ELF-1 (cell line): ENCODE measurements around the gene TRABD2B.
A peak's percentile ranks its signal among the peaks of the same experiment; 100 is the strongest.

ENCODE experiments used
- DNase-seq: peaks from one replicate; pipeline ENCODE4 v3.0.0-alpha.2; 2016; ENCODE audit warnings: low read depth, low spot score

Gene TRABD2B

DNA sequence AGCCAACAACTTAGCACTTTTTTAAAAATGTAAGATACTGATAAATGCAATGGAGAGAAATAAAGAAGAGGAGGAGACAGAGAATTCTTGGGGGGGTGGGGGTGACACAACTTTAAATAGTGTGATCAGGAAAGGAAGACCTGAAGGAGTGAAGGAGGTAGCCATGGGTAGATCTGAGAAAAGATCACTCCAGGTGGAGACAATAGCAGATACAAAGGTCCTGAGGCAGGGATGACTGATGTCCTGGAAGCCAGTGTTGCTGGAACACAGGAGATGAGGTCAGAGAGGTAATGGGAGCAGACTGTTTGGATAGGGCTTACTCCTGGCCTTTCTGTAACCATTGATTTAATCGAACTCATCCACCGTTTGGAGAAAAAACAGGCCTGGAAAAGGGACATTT lies 24.6 kb upstream of the TRABD2B start:
- no peak for DNase-seq

DNA sequence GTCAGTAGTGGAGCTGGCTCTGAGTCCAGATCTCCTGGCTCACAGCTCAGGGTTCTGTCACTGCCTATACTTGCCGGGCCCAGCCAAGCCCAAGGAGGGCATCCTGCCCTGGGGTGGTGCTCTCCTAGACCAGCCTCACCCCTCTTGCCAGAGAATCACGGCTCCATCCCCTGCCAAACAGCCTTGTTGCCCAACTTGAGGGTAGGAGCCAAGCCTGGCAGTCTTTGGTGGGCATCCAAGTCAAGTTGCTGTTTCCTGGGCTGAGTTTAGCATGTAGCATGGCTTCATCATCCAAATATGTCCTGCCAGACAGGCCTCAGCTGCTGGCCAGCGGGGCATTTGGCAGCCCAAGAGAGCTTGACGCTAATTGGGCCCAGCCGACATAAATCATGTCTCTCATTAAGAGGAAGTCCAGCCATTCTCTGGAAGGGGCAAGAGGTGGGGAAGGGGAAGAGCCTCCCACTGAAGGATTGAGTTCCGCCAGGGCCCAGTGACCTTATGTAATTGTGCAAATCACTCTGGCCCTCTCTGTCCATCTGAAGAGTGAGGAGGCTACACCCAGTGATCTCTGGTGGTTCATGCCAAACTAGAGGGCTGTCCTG lies 22.6 kb upstream of the TRABD2B start:
- DNase-seq, result no peak

DNA sequence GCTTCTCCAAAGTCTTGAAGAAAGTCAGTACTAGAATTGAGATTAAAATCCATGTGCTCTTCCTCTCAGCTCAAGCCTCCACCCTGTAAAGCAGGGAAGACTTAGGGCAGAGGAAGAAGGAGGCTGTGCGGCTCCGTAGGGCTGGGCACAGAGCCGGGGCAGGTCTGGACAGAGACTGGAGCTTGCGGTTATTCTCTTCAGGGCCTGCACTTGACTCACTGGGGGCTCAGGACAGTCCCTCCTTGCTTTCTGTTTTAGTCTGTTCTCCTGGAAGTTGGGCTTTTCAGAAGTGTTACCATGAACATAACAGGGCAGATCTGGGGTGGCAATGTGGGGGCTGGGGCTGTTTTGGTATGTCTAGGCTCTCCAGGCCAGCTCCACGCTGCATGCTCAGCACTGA lies 21.6 kb upstream of the TRABD2B start:
- no peak for DNase-seq

DNA sequence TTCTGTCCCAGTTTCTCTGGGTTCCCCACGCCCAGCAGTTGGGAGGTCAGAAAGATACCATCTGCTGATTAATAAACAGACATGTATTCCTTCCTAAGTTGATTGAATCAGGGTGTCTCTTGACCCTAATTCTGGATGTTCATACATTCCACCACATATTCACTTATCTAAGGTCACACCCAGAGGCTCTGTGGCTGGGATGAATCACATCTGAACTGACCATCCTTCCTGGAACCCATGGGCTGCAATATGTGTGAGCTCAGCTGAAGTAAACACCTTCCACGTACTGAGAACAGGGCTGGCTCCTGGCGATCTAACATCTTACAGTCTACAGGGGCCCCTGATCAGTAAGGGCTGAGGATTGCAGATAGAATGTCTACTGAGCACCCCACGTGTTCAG lies 20.5 kb upstream of the TRABD2B start:
- DNase-seq, result no peak

DNA sequence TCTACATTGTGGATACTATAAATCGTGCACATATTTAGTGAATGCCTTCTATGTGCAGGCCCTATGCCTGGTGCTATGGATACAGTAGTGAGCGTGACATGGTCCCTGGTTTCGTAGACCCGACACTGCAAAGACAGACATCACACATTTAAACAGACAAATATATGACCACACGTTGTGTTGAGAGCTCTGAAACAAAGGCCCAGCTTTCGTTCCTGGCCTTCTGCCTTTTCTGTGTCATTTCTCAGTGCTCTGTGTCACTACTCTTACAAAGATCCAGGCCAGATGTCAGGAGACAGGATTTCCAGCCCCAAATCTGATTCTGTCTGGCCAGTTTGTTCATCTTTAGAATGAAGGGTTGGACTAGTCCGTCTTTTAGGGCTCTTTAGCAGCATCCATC lies 19.3 kb upstream of the TRABD2B start:
- DNase-seq, result no peak

DNA sequence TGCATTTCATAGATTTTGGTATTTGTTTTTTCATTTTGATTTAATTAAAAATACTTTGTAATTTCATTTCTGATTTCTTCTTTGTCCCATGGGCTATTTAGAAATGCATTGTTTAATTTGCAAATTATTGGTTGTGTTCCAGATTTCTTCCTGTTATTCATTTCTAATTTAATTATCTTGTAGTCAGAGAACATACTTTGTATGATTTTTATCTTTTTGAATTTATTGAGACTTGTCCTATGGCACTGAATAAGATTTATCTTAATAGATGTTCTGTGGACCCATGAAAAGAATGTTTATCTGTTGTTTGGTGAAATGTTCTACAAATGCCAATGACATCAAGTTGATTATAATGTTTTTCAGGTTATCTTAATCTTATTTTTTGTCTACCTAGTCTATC lies 16.1 kb upstream of the TRABD2B start:
- no peak for DNase-seq

DNA sequence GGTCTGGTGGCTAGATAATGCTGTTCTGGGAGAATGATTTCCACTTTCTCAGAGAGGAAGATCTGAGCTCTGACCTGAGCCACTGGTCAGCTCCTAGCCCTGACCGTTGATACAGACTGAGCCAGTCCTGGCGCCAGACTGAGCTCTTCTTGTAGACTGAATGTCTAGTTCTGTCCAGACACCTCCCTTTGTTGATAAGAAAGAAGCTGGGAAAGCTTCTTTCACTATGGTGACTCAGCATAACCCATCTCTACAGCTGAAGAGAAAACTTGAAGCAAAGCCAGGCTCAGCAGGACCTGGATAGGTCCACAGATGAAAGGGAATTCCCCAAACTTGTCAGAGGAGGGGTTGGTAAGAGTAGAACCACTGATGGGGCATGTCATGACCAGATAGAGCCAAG lies 9.9 kb upstream of the TRABD2B start:
- DNase-seq, result peak; percentile 67

DNA sequence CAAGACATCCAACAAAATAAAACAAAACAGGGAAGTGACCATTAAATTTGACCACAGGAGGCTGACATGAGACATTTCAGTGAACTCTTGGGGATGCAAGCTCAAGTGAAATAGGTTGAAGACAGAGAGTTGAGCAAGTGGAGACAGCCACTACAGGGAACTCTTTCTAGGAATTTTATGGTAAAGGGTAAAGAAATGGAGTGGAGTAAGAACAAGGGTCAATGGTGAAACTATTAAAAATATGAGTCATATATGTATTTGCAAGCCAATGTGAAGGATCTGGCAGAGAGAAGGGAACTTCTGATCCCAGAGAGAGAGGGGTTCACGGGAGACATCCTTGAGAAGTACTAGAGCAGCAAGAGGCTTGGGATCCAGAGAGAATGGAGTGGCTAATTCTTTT lies 9.1 kb upstream of the TRABD2B start:
- DNase-seq, result no peak

DNA sequence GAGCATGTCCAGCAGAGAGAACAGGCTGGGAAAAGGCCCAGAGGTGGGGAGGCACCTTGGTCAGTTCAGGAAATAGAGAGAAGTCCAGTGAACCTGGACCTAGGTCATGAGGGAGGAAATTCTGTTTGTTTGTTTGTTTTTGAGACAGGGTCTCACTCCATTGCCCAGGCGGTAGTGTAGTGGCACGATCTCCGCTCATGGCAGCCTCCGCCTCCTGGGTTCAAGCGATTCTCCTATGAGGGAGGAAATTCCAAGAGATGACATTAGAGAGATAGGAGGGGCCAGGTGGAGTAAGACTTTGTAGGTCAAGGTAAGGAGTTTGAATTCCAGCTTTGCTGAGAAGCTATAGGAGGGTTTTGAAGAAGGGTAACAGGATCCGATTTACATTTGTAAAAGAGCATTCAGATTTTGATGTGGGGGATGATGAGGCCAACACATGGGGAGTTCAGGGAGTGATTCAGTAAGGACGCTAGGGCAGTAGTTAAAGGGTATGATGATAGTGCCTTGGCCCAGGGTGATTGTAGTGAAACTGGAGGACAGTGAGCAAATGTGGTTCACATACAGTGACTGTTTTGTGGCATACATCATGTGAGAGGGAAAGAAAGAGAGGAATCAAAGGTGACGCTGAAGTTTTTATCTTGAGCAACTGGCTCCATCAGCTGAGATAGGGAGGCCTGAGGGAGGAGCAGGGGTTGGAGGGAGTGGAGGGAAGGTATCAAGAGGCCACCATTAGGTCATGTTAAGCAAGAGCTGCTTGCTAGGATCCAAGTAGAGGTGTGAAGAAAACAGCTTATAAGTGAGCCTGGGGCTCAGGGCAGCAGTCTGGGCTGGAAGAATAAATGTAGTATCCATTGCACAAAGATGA lies 8.3 kb upstream of the TRABD2B start:
- no peak for DNase-seq

DNA sequence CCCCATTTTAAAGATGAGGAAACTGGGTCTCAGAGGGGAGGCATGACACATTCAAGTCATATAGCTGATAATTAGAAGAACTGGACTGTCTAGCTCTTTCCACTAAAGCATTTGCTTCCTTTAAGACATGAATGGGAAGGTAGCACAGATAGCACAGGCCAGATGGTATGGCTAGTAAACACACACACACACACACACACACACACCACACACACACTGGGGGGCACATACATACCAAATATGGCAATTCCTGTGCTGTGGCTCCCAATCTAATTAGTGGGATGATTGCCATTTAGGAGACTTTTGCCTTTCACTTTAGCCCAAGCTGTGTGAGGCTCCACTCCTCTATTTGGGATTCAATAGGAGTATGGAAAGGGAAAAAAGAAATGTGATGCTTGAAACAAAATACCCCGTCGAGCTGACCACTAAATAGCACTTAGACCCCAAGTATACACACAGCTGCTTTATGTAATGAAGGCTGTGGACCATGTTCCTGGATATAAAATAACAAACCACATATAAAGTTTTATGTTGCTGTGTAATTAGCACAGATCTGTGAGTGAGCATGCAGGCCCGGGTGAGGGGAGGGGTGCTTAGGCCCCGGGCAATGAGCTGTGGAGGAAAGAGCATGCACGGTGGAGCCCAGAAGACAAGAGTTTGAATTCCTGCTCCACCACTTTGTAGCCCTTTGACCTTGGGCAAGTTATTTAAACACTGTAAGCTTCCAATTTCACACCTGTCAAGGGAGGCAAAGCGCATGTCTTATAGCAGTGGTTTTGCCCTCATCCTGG lies 6.8 kb upstream of the TRABD2B start:
- peak; percentile 73 for DNase-seq

DNA sequence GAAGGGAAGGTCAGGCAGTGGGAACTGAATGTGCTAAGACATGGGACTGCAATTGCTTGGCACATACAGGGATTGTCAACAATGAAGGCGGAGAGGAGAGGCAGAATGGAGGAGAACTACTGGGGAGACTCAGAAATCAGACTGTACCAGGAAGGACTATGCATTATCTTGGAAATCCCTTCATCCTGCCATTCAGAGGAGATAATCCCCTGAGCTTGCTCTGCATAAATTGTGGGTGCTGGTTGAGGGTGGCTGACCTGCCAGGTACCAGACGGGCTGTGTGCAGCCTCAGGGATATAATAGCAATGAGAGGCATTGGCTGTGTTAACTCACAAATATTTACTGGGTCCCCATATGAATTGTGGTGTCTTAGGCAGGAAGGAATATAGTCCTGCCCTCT lies 5.0 kb upstream of the TRABD2B start:
- DNase-seq, result no peak

DNA sequence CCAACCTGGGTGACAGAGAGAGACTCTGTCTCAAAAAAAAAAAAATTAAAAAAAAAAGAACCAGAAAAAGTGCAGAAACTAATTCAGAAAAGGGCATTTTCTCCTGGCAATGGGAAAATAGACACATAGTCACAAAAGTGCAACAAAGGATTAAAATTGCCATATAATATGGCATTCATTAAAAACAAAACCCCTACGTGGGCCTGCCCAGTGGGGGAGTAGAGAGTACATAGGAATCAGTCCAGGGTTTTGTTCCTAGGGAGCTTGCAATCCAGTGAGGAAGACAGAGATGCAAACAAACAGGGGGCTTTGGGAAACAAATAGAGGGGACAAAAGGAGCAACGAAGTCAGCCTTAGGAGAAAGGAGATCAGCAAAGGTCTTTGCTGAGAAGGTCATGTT lies 4.5 kb upstream of the TRABD2B start:
- DNase-seq, result no peak

DNA sequence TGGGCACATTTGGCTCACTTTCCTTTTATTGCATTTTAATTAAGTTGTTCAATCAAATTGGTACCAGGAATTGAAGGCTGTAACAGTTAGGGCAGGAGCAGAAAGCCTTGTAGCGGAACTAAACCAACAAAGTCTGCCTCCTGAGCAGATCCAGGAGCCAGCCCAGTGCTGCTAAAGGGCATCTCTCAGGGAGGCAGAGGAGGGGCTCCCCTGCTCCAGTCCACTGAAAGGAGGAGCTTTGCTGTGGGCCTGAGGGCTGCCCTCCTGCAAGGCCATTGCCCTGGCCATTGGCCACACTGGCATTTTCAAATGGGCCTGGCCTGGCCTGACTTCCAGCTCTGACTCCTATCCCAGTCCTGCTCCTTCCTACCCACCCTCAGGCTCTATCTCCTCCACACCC lies 3.7 kb upstream of the TRABD2B start:
- DNase-seq, result no peak

DNA sequence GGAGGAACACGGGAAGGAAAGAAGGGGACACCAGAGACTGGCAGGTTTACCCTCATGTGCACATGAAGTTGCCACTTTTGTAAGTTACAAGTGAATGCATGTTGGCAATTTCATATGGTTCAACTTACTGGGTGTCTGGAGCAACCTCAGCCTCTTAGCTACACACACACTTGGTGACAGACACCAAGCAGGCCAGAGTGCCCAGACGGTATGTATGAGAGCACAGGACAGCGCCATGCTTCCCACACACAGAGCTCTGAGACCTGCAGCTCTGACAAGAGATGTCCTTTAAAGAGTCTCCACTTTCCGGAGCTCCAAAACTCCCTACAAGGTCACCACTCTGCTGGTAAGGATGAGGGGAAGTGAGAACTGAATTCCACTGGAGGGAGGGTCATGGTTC lies 1.9 kb upstream of the TRABD2B start:
- DNase-seq, result no peak

DNA sequence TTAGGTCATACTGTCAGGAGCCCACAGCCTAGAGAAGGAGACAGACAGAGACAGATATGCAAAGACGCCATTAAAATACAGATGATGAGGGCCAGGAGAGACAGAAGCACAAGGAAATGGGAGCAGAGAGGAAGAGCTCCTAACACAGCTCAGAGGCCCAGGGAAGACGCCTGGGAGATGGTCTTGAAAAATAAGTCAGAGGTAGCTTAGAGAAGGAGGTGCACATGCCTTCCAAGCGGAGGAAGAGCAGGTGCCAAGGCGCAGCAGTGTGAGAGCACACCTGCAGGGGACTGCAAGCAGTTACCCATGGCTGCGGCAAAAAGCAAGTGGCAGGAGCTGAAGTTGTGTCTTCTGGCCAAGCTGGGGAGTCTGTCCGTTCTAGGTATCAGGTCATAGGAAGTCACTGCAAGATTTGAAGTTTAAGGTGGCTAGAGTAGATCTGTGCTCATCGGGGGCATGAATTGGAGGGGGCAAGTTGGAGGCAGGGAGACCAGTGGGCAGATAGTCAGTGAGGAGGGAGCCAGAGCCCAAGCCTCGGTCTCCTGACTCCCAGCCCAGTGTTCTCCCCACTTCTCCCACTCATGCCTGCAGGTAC lies 1.3 kb upstream of the TRABD2B start:
- no peak for DNase-seq

DNA sequence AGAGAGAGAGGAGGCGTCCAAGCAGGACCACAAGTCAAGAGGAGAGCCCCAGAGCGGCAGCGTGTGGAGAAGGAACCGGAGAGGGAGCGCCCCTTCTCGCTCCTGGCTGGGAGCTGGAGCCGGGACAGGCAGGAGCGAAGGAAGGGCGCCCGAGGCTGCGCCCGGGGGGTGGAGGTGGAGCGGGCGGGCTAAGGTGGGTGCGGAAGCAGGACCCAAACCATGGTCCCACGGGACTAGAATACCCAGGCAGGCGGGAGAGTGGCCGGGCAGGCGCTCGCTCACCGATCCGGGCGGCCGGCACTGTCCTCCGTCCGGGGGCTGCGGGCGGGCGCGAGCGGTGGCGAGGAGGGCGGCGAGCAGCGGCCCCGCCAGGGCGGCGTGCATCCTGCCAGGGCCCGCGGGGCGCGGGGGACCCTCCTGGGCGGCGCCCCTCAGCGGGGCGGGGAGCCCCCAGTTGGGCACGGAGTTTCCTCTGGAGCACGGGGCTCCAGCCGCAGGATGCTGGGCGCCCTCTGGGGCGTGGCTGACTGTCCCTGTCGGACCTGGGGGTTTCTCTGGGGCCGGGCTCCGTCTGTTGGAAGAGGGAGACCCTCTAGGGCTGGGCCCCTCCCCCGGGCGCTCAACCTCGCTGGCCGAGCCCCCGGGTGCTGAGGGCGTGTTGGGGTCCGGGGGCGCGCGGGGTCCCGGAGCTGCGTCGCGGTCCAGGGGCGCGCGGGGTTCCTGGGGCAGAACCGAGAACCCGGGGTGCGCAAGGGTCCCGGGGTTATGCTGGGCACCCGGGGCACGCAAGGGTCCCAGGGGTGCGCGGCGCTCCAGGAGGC lies 569 bp downstream of the TRABD2B start:
- DNase-seq, result peak; percentile 53

DNA sequence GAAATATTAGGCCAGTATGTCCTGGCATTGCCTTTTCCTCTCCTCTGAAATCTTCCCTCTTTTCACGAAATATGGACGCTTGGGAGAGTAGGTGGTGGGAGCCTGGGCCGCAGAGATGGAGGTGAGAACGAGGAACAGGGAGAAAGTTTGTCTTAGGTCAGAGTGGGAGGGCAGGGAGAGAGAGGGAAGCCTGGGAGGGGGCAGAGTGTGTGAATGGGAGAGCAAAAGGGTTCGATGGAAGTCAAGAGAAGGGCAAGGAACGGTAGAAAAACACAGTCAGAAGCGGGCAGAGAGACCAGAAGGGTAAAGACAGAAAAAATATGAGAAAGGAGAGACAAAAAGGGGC lies 1.2 kb downstream of the TRABD2B start:
- no peak for DNase-seq

DNA sequence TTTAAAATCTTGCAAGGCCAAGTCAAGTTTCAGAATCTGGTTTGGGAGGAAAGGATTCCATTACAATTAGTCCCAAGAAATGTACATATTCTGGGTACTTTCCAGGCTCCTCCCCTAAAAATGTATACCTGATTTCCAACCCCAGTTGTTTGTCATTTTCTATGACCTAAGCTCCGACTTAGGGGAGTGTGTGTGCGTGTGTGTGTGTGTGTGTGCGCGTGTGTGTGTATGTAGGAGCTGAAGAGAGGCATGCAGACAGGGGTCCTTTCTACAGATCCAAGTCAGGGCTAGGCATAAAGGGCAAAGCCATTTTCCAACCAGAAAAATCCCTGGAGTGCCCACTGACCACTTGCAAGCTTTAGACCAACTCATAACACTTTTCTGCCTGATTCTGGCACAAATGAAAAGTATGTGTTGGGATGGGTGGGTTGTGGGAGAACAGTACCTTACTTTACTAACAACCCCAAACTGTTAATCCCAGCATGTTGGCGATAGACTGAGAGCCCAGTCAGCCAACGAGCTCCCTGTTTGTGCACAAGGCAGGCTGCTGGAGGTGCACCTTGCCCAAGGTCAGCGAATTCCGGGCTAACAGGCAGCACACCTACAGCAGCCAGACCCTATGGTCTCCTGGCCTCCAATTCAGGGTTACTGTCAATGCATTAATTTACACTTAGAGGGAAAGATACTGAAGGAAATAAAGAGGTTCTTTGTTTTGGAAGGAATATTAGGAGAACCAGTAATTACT lies 1.7 kb downstream of the TRABD2B start:
- no peak for DNase-seq

DNA sequence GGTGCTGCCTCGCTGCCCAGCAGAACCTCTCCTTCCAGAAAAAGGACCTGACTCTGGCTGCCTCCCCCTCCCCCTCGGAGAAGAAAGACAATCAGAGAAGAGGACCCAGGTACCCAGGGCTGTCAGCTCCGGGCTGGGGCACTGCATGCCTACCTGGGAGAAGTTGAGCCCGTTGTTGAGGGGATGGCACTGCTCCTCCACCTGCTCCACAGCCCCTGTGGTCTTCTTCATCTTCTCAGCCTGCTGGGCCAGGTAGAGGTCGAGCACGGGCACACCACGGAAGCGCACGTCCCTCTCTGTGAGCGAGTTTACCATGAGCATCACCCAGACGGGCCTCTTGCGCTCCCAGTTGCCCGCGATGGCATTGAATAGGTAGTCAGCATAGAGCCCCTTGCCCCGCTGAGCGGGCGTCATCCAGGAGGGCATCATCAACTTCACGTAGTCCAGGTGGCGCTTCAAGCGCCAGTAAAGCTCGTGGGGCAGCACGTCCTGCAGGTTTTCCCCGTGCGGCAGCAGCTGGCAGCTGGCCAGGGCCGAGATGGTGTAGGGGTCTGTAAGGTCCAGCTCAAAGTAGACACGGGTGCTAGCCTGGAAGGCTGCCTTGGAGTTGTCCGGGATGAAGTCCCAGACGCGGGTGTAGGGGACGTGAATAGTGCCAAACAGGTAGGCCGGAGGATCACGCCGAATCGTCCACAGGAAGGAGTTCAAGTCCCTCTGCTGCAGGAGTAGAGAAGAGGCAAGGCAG lies 3.1 kb downstream of the TRABD2B start:
- DNase-seq, result no peak

DNA sequence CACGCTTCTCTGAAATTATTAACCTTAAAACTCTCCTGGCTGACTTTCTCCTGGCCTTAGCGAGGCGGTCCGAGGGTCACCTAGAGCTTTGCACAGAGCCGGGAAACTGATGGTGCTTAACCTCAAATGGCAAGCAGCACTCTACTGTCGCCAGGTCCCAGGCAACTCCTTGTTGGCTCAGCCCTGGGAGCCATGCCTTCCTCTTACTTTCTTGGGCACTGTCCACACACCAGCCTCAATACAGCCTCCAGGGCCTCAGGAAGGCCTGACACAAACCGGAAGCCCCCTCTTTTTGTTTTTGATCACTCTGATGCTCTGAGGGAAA lies 3.8 kb downstream of the TRABD2B start:
- DNase-seq, result no peak
